Common myeloid progenitor, CD34-positive (primary cell): Measurements from ENCODE around the gene CKAP4.

Source experiments
- CTCF ChIA-PET: fragments of 350-600 bp; sonication (Branson Sonifier 250); formaldehyde crosslinking; loops from one replicate; lab custom pipeline; 2021; ENCODE audit warnings: antibody characterized with exemption; lab: Charles Lee
- POLR2A ChIA-PET: fragments of 350-600 bp; sonication (Branson Sonifier 250); formaldehyde crosslinking; loops from one replicate; lab custom pipeline; 2021; ENCODE audit warnings: antibody characterized with exemption; lab: Charles Lee
- DNase-seq, 3 donors: peaks; one replicate each; pipeline versions ENCODE4 v3.0.0 to v3.0.0-alpha.2; 2013
- H3K27ac ChIP-seq, 2 experiments: 1 replicate in 1 of 2; 2 replicates in 1 of 2; pipeline ENCODE4 v1.7.0; 2013; ENCODE audit warnings: inconsistent platforms in 2 of 2, low read length in 2 of 2, mild to moderate bottlenecking in 2 of 2, low read depth in 1 of 2, moderate library complexity in 1 of 2; ENCODE audit not compliant: severe bottlenecking in 2 of 2, insufficient read depth in 1 of 2, poor library complexity in 1 of 2
- H3K27me3 ChIP-seq, 5 experiments: replicated peaks in 2 of 5; 1 replicate in 3 of 5; 2 replicates in 2 of 5; pipeline versions ENCODE4 v1.6.1 to v1.7.0; 2013; ENCODE audit warnings: low read length in 4 of 5, mild to moderate bottlenecking in 2 of 5, moderate library complexity in 2 of 5, inconsistent platforms in 1 of 5; ENCODE audit not compliant: insufficient read depth in 5 of 5, control insufficient read depth in 4 of 5
- H3K36me3 ChIP-seq, 4 experiments: 1 replicate in 2 of 4; 2 replicates in 2 of 4; pipeline versions ENCODE4 v1.6.1 to v1.7.0; 2013; ENCODE audit warnings: low read length in 3 of 4, control low read depth in 1 of 4, mild to moderate bottlenecking in 1 of 4; ENCODE audit not compliant: control insufficient read depth in 4 of 4, insufficient read depth in 4 of 4
- H3K4me1 ChIP-seq, 4 experiments: 1 replicate in 3 of 4; 2 replicates in 1 of 4; pipeline versions ENCODE4 v1.6.1 to v1.7.1; 2013; ENCODE audit warnings: low read length in 3 of 4, mild to moderate bottlenecking in 3 of 4, control low read depth in 1 of 4, inconsistent platforms in 1 of 4, moderate library complexity in 1 of 4; ENCODE audit not compliant: control insufficient read depth in 4 of 4, insufficient read depth in 4 of 4; ENCODE audit errors: control extremely low read depth in 1 of 4
- H3K4me3 ChIP-seq, 7 experiments: 1 replicate in 4 of 7; 2 replicates in 3 of 7; pipeline versions ENCODE4 v1.5.1 to v1.7.0; 2013; ENCODE audit warnings: mild to moderate bottlenecking in 7 of 7, low read length in 6 of 7, moderate library complexity in 6 of 7, inconsistent platforms in 2 of 7, low read depth in 2 of 7, control low read depth in 1 of 7; ENCODE audit not compliant: insufficient read depth in 4 of 7, control insufficient read depth in 1 of 7; ENCODE audit errors: extremely low read depth in 1 of 7
- H3K9me3 ChIP-seq, 5 experiments: 1 replicate in 4 of 5; 2 replicates in 1 of 5; pipeline versions ENCODE4 v1.6.1 to v1.7.1; 2013; ENCODE audit warnings: low read length in 4 of 5, mild to moderate bottlenecking in 2 of 5, inconsistent platforms in 1 of 5, low read depth in 1 of 5, moderate library complexity in 1 of 5; ENCODE audit not compliant: control insufficient read depth in 4 of 5, insufficient read depth in 2 of 5; ENCODE audit errors: control extremely low read depth in 1 of 5
- WGBS: methylation state at CpG from one replicate; pipeline ENCODE4 v1.1.5; 2013; ENCODE audit not compliant: insufficient coverage; 5-methylcytosine and 5-hydroxymethylcytosine counted together

CKAP4 gene

GRCh38 chr12:106245767-106246166 lies 2.1 kb downstream of the CKAP4 start:
- ChIA-PET POLR2A (no interaction called here), CTCF (no interaction called here)
- no peak for DNase-seq
- no peak overlapping the region for H3K27ac ChIP-seq
- peaks cover 0 to 26% (median 1%) of the 10 kb centered on the region in 5 experiments for H3K27me3 ChIP-seq
- over 99% methylated on average over 12 of the region's 12 CpGs for WGBS
- H3K4me3 ChIP-seq: no peak overlapping the region
- no peaks in the 10 kb centered on the region for H3K9me3 ChIP-seq
- no peaks in the 10 kb centered on the region for H3K36me3 ChIP-seq
- H3K4me1 ChIP-seq: peaks cover 3 to 23% (median 21%) of the 10 kb centered on the region in 4 experiments

GRCh38 chr12:106243620-106244019 lies 4.2 kb downstream of the CKAP4 start:
- Histone ChIP-seq H3K4me3 (no peak overlapping the region), H3K9me3 (no peaks in the 10 kb centered on the region), H3K27me3 (peaks cover 0 to 13% (median 1%) of the 10 kb centered on the region in 5 experiments), H3K27ac (no peak overlapping the region), H3K36me3 (peaks cover 0 to 9% (median under 1%) of the 10 kb centered on the region in 4 experiments), H3K4me1 (peaks cover 0 to 16% (median 13%) of the 10 kb centered on the region in 4 experiments)
- CTCF ChIA-PET: interaction anchor here (1.0 kb wide), 1 partner anchor 13 kb away, joined by 3 read pairs; no protein-coding TSS in a partner anchor
- POLR2A ChIA-PET: no interaction called here
- no peak for DNase-seq

- Histone ChIP-seq H3K27ac (no peak overlapping the region), H3K4me3 (no peak overlapping the region), H3K4me1 (no peaks in the 10 kb centered on the region), H3K27me3 (peaks cover 0 to 7% (median 0%) of the 10 kb centered on the region in 5 experiments), H3K9me3 (no peaks in the 10 kb centered on the region), H3K36me3 (peaks cover 0 to 9% (median under 1%) of the 10 kb centered on the region in 4 experiments)
- ChIA-PET POLR2A (no interaction called here), CTCF (no interaction called here)
- DNase-seq: no peak
Observed at GRCh38 chr12:106240821-106241220, 7.0 kb downstream of the CKAP4 start.

GRCh38 chr12:106239951-106240335 lies 7.9 kb downstream of the CKAP4 start:
- Histone ChIP-seq H3K27ac (no peak overlapping the region), H3K9me3 (no peaks in the 10 kb centered on the region), H3K4me3 (no peak overlapping the region), H3K27me3 (peaks cover 0 to 1% (median 0%) of the 10 kb centered on the region in 5 experiments), H3K36me3 (peaks cover 0 to 9% (median under 1%) of the 10 kb centered on the region in 4 experiments), H3K4me1 (no peaks in the 10 kb centered on the region)
- POLR2A ChIA-PET: interaction anchor here (0.6 to 0.9 kb wide), 2 partner anchors 9 to 311 kb away, joined by 3 read pairs; no protein-coding TSS in a partner anchor
- CTCF ChIA-PET: no interaction called here
- WGBS: 94% methylated on average over 12 of the region's 12 CpGs
- DNase-seq: no peak

- Histone ChIP-seq H3K27me3 (no peaks in the 10 kb centered on the region), H3K4me3 (no peak overlapping the region), H3K9me3 (no peaks in the 10 kb centered on the region), H3K4me1 (no peaks in the 10 kb centered on the region), H3K36me3 (peaks cover 0 to 9% (median under 1%) of the 10 kb centered on the region in 4 experiments), H3K27ac (no peak overlapping the region)
- no peak for DNase-seq
- POLR2A ChIA-PET: interaction anchor here (0.6 to 0.9 kb wide), 2 partner anchors 10 to 311 kb away, joined by 3 read pairs; no protein-coding TSS in a partner anchor
- WGBS: 98% methylated on average over 36 of the region's 37 CpGs
- CTCF ChIA-PET: no interaction called here
Observed at GRCh38 chr12:106239241-106239950, 8.4 kb downstream of the CKAP4 start.

GRCh38 chr12:106238146-106238545 lies 9.7 kb downstream of the CKAP4 start:
- POLR2A ChIA-PET: no interaction called here
- peaks cover 0 to 2% (median 0%) of the 10 kb centered on the region in 5 experiments for H3K27me3 ChIP-seq
- CTCF ChIA-PET: interaction anchor here (1.2 to 2.2 kb wide), 2 partner anchors 11 to 14 kb away, joined by 3 to 8 read pairs; no protein-coding TSS in a partner anchor
- 96% methylated on average over 11 of the region's 11 CpGs for WGBS
- DNase-seq: no peak
- H3K4me1 ChIP-seq: no peaks in the 10 kb centered on the region
- no peak overlapping the region for H3K4me3 ChIP-seq
- H3K27ac ChIP-seq: no peak overlapping the region
- H3K9me3 ChIP-seq: no peaks in the 10 kb centered on the region
- H3K36me3 ChIP-seq: peaks cover 0 to 9% (median under 1%) of the 10 kb centered on the region in 4 experiments

- no CpG with 5 or more reads among the region's 1 CpG for WGBS
- no peaks in the 10 kb centered on the region for H3K9me3 ChIP-seq
- DNase-seq: no peak
- ChIA-PET POLR2A (no interaction called here), CTCF (interaction anchor here (1.2 to 1.3 kb wide), 2 partner anchors 9 to 531 kb away, joined by 3 read pairs; no protein-coding TSS in a partner anchor)
- no peaks in the 10 kb centered on the region for H3K4me1 ChIP-seq
- peaks cover 0 to 9% (median under 1%) of the 10 kb centered on the region in 4 experiments for H3K36me3 ChIP-seq
- H3K4me3 ChIP-seq: no peak overlapping the region
- H3K27ac ChIP-seq: no peak overlapping the region
- peaks cover 0 to 9% (median 2%) of the 10 kb centered on the region in 5 experiments for H3K27me3 ChIP-seq
Observed at GRCh38 chr12:106235770-106236169, 12.1 kb downstream of the CKAP4 start.
